ENCODE measurements around the gene CHST2. TPM values are rescaled to one million over a fixed set of nuclear protein-coding genes. Genes with fewer than 3 reads are reported as not detected.
A peak's percentile ranks its signal among the peaks of the same experiment; 100 is the strongest.
"Not testable (repeated sequence)": the region's sequence is repeated elsewhere in the genome, so short reads cannot be mapped to it uniquely, and the experiment has no call there.

Gene CHST2
- total RNA-seq, 1 donor from 2014 or later, result 1.7 TPM

DNA sequence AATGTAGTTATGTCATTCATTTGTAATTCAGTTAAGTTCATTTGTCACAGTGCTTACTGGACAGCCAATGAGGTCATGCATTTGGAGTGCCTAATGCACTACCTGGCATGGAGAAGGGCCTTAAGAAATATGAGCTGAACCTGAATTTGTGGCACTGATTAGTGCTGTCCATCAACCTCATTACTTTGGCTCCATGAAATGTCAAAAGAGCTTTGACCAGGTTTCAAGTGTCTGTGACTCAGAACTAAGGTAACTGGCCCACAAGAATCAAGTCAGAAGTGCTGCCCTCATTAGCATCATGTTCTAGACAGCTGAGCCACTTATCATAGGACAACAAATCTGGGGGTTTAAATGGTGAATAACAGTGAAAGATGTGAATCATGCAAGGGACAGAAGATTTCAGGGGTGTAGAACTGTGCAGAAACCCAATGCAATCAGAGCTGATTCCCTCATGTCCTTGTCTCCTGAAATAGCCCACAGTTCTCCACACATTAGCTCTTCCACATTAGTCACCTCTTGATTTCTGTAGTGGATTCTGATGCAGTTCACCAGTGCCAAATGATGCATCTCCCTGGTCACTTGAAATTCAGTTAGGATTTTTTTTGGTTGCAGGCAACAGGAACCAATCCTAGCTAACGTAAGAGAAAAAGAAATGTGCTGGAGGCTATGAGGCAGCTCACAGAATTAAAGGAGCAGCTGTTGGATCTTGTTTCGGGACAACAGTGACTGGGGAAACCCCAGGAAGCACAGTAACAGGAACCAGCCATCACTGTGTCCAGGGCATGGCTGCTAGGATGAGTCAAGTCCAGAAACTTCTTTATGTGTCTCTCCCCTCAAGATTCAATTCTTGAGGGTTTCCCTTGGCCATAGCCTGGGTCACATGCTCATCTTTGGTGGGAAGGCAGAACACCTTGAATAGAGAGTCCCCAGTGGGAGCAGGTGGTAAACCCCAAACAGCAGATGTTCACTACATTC is 38.7 kb downstream of the CHST2 start:
- no peak for DNase-seq
- intact Hi-C loops (cut with micrococcal nuclease), result no loop called here
- no peak for ATAC-seq

DNA sequence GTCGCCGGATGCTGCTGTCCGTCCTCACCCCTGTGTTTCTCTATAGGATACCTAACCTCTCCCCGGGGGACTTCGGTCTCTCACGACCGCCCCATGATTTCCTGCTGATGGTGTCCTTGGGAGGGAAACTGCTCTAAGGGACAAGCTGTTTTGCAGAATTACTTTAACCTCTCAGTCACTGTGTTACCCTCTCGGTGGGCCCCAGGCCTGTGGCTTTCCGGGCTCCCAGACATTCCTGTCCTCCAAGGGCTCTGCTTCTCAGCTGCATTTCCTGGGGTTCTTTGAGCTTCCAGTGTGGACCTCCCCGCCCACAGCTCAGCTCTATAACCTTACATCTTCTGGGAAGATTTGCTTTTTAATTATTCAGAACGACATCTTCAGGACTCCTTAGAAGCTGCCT is 40.9 kb downstream of the CHST2 start:
- DNase-seq (no peak), ATAC-seq (no peak)
- intact Hi-C loops (cut with micrococcal nuclease), result no loop called here

DNA sequence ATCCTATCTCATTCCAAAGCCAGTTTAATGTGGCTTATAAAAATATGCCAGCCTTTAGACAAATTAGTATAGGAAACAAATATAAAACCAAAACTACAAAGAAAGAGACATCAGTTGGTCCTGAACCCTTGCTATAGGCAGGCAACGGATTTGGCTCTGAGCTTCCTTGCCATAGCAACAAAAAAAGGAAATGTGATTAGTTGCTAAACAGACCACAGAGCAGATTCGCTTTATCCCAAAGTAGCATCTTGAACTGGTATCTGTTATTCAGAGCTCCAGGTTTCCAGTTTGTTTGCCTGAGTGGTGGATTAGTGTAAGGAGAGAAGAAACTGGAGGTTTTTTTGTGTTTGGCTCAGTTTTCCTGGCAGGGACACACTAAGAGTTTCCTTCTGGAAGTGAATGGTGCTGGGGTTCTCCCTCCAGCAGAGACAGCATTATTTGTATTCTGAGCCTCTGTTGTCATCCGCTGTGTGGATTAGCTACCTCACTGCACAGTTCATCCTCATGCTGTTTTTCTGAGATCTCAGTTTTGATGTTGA is 44.1 kb downstream of the CHST2 start:
- ATAC-seq (no peak), DNase-seq (no peak)
- intact Hi-C loops (cut with micrococcal nuclease), result no loop called here

DNA sequence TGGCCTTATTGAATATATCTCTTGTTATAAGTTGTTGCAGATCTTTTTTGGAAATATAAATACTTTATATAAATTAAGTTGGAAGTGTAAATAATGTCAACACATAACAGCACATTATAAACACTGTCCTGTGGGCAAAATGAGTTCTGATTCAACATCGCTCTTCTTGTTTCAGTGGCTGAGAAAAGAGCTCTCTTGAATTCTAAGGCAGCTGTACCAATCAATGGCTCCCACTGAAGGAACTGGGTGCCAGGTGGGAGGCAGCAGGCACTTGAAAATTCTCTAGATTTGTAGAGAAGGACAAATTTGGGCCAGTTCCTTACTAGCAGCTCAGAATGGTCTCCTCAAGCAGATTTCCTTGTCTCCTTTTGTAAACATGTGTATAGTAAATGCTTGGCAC is 45.6 kb downstream of the CHST2 start:
- DNase-seq, result no peak
- ATAC-seq, result no peak
- intact Hi-C loops (cut with micrococcal nuclease), result no loop called here

- peak; percentile 45 for ATAC-seq
- intact Hi-C loops (cut with micrococcal nuclease), result not testable (repeated sequence)
Measured at GRCh38 chr3:143165612-143166285, 46.2 kb downstream of the CHST2 start.

GRCh38 chr3:143166376-143166775 is 46.8 kb downstream of the CHST2 start:
- intact Hi-C loops (cut with micrococcal nuclease), result no loop called here
- ATAC-seq (no peak), DNase-seq (no peak)

More at GRCh38 chr3:143165612-143166285, 46.2 kb downstream of the CHST2 start:
- DNase-seq, result not testable (repeated sequence)

- ATAC-seq, result no peak
- intact Hi-C loops (cut with micrococcal nuclease), result no loop called here
- DNase-seq, result no peak
Measured at GRCh38 chr3:143167969-143168854, 48.6 kb downstream of the CHST2 start.

GRCh38 chr3:143168855-143169192 is 49.3 kb downstream of the CHST2 start:
- intact Hi-C loops (cut with micrococcal nuclease), result no loop called here
- DNase-seq (no peak), ATAC-seq (no peak)

- DNase-seq (no peak), ATAC-seq (no peak)
- intact Hi-C loops (cut with micrococcal nuclease), result no loop called here
Measured at GRCh38 chr3:143170074-143170473, 50.5 kb downstream of the CHST2 start.

- ATAC-seq (no peak), DNase-seq (no peak)
- intact Hi-C loops (cut with micrococcal nuclease), result no loop called here
Measured at GRCh38 chr3:143170676-143171075, 51.1 kb downstream of the CHST2 start.

DNA sequence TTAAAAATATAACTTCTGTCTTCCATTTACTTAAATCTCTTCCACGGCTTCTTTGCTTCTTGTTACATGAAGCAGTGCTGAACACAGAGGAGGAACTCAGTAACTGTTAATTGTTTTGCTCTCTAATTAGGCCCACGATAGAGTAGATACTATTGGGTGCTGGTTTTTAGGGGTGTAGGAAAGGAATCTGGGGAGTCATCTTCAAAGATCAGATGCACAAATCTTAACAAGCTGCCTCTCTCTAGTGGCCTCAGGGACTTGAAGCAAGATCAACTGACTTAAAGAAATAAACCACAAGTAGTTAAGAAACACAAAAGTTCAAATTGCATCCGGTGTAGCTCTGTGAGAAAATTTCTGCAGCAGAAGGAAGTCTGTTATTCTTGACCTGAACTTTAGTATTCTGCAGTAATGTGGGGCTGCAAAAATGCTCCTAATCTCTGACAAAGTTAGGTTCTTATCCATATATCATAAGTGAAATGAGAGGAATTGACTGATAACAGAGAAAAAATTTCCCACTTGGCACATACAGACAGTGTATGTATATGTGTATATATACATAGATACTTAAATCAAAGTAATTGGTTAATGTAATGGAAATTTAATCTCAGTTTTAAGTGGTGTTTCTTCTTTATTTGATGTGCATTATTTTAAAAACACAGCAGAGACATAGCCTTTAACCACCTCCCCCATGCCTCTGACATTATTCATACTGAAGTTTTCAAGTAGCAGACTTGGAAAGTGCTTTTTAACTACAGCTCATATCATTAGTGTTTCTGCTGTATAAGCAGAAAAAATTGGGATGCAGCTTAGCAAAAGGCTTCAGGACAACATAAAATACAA is 51.8 kb downstream of the CHST2 start:
- intact Hi-C loops (cut with micrococcal nuclease), result no loop called here
- ATAC-seq, result peak; percentile 58

DNA sequence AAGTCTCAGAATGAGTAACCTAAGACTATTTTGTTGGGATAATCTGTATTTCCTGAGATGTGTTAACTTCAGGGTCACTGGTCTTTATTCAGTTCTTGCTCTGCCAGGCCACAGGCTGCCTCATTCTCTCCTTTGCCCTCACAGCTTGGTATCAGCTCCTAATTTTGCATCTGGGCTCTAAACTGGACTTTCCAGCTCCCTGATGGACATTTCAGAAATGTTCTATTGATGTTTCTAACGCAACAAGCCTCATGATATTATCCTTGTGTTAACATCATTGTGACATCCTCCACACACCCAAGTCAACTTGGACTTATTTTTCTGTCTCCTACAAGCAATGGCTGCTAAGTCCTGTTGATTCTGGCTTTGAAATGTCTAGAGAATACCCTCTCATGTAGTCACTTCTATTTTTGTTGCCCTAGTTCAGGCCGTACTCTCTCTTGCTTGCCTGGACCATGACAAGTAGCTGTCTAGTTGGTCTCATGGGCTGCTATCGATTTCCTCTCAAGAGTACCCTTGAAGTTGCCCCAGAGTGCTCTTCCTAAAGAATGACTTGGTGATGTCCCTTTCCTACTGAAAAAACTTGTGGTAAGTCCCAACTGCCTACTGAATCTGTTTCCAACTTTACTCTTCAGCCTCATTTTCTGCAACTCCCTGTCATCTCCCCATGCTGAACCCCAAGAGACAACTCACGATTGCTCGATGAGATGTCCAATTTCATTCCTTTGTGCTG is 52.7 kb downstream of the CHST2 start:
- ATAC-seq (no peak), DNase-seq (no peak)
- intact Hi-C loops (cut with micrococcal nuclease), result no loop called here

More for the DNA sequence above, 51.8 kb downstream of the CHST2 start:
- DNase-seq, result no peak

DNA sequence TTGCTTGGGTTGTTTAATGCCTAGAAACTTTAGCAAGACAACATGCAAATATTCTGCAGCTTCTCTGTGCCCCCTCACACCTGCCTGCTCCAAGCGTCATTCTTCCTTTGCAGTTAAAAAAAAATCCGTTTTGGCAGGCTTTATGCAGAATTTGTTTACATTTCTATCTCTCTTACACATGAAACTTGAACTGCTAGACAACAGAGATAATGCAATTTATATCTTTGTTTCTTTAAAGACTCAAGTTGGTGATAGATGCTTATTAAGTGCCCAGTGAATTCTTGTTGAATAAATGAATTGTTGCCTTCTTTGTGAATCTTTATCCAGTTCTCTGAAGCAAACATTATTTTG is 53.2 kb downstream of the CHST2 start:
- no peak for ATAC-seq
- no peak for DNase-seq
- intact Hi-C loops (cut with micrococcal nuclease), result no loop called here

DNA sequence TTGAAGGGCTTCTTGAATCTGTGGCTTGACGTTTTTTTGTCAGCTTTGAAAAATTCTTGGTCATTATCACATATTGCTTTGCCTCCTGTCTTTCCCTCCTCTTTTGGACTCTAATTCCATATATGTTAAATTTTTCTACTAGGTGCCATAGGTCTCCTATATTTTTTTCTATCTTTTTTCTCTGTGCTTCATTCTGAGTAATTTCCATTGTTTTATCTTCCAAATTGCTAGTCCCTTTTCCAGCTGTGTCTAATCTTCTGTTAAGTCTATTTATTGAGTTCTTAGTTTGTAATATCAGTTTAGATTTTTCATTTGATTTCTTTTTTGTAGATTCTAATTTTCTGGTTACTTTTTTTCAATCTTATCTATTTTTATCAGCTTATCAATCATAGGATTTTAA is 53.7 kb downstream of the CHST2 start:
- DNase-seq, result no peak
- intact Hi-C loops (cut with micrococcal nuclease), result no loop called here
- ATAC-seq, result no peak

All from left ventricle myocardium superior (tissue), 1 donor.